ENCODE measurements around the gene FKBP8.

Gene FKBP8

DNA sequence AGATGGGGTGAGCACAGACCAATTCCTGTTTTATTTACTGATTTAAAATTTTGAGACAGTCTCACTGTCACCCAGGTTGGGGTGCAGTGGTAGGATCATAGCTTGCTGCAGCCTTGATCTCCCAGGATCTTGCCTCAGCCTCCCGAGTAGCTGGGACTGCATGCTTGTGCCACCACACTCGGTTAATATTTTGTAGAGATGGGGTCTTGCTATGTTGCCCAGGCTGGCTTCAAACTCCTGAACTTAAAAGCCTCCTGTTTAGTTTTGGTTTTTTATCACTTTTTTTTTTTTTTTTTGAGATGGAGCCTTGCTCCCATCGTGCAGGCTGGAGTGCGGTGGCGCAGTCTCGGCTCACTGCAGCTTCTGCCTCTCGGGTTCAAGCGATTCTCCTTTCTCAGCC is 33.0 kb upstream of the FKBP8 start:
- Mint-ChIP-seq H3K9me3 (no peaks in the 10 kb centered on the region), H3K27me3 (no peaks in the 10 kb centered on the region), H3K4me1 (peaks cover 20 to 33% of the 10 kb centered on the region in 2 donors), H3K4me3 (no peak overlapping the region), H3K36me3 (peaks cover 40 to 59% of the 10 kb centered on the region in 2 donors), H3K27ac (peak overlapping the region; percentile 4)
- ATAC-seq (replicated peaks) (no peak), DNase-seq (no peak)

- ATAC-seq (replicated peaks), result no peak
- Mint-ChIP-seq H3K27ac (no peak overlapping the region), H3K4me3 (no peak overlapping the region), H3K36me3 (peaks cover 43 to 61% of the 10 kb centered on the region in 2 donors), H3K4me1 (peaks cover 22 to 36% of the 10 kb centered on the region in 2 donors), H3K27me3 (no peaks in the 10 kb centered on the region), H3K9me3 (no peaks in the 10 kb centered on the region)
- no peak for DNase-seq
Measured at GRCh38 chr19:18574691-18575291, 31.4 kb upstream of the FKBP8 start.

GRCh38 chr19:18571564-18572344 is 28.4 kb upstream of the FKBP8 start, which contains the start of gene UBA52:
UBA52 (plus strand) TSS chr19:18571857; CDS start chr19:18573301, 1,444 bp downstream.
- ATAC-seq (replicated peaks), result peak; percentile 96
- H3K36me3 Mint-ChIP-seq, result peaks cover 60 to 69% of the 10 kb centered on the region in 2 donors
- peaks cover 22 to 36% of the 10 kb centered on the region in 2 donors for H3K4me1 Mint-ChIP-seq

DNA sequence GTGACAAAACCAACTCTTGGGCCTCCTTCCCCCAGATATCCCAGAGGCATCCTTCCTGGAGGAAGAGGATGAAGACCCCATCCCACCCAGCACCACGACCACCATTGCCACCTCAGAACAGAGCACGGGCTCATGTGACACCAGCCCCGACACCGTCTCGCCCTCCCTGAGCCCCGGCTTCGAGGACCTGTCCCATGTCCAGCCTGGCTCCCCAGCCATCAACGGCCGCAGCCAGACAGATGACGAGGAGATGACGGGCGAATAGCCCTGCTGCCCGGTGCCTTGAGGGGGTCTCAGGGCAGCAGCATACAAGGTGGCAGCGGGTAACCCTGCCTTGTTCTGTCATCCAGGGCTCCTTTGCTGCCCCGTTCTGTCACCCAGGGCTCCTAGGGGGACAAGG is 25.0 kb upstream of the FKBP8 start:
- no peak for DNase-seq
- ATAC-seq (replicated peaks), result no peak
- Mint-ChIP-seq H3K27me3 (no peaks in the 10 kb centered on the region), H3K27ac (no peak overlapping the region), H3K9me3 (no peaks in the 10 kb centered on the region), H3K4me1 (peaks cover 11 to 19% of the 10 kb centered on the region in 2 donors), H3K36me3 (peaks cover 65 to 68% of the 10 kb centered on the region in 2 donors), H3K4me3 (no peak overlapping the region)

More at GRCh38 chr19:18571564-18572344, 28.4 kb upstream of the FKBP8 start, which contains the start of gene UBA52:
- peak; percentile 99 for DNase-seq
- peak within 1 kb of the TSS; percentile 93 to 95 for H3K4me3 Mint-ChIP-seq
- no peaks in the 10 kb centered on the region for H3K27me3 Mint-ChIP-seq
- peak within 1 kb of the TSS; percentile 99 for H3K27ac Mint-ChIP-seq
- no peaks in the 10 kb centered on the region for H3K9me3 Mint-ChIP-seq

GRCh38 chr19:18566953-18567352 is 23.6 kb upstream of the FKBP8 start:
- no peak for ATAC-seq (replicated peaks)
- DNase-seq, result no peak
- Mint-ChIP-seq H3K9me3 (no peaks in the 10 kb centered on the region), H3K4me1 (peaks cover 3 to 7% of the 10 kb centered on the region in 2 donors), H3K4me3 (no peak overlapping the region), H3K36me3 (peaks cover 59 to 61% of the 10 kb centered on the region in 2 donors), H3K27ac (no peak overlapping the region), H3K27me3 (no peaks in the 10 kb centered on the region)

DNA sequence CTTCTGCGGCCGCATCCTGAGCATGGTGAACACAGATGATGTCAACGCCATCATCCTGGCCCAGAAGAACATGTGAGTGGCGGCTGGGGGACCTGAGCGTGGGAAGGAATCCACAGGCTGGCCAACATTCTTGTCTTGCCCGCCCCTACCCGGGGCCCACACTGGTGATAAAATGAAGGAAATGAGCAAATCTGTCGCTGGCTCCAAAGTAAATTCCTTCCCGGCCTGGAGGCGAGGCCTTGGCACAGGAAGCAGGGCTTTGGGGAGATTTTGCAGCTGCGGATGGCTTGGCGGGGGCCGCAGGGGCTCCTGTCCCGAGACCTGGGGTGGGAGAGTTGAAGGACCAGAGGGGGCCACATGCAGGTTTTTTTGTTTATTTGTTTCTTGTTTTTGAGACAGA is 18.7 kb upstream of the FKBP8 start:
- no peak overlapping the region for H3K27ac Mint-ChIP-seq
- no peak for ATAC-seq (replicated peaks)
- H3K4me3 Mint-ChIP-seq, result no peak overlapping the region
- H3K9me3 Mint-ChIP-seq, result no peaks in the 10 kb centered on the region
- DNase-seq, result no peak
- H3K27me3 Mint-ChIP-seq, result no peaks in the 10 kb centered on the region
- peaks cover 36 to 45% of the 10 kb centered on the region in 2 donors for H3K36me3 Mint-ChIP-seq
- H3K4me1 Mint-ChIP-seq, result peaks cover 9 to 29% of the 10 kb centered on the region in 2 donors

DNA sequence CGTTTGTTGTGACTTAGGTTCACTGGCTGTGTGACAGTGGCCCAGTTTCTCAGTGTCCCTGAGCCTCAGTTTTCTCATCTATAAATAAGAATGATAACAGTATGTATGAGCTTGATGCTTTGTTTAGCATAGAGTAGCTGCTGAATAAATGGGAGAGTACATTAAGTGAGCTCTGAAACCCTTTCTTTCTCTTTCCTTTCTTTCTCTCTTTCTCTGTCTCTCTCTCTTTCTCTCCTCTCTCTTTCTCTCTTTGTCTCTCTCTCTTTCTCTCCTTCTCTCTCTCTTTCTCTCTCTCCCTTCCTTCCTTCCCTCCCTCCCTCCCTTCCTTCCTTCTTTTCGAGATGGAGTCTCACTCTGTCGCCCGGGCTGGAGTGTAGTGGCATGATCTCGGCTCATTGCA is 16.3 kb upstream of the FKBP8 start:
- H3K9me3 Mint-ChIP-seq, result no peaks in the 10 kb centered on the region
- peaks cover 22 to 32% of the 10 kb centered on the region in 2 donors for H3K36me3 Mint-ChIP-seq
- DNase-seq (no peak), ATAC-seq (replicated peaks) (no peak)
- peaks cover 9 to 29% of the 10 kb centered on the region in 2 donors for H3K4me1 Mint-ChIP-seq
- peak overlapping the region; percentile 69 for H3K27ac Mint-ChIP-seq
- peak overlapping the region in 1 of 2 donors; percentile 89 for H3K4me3 Mint-ChIP-seq
- no peaks in the 10 kb centered on the region for H3K27me3 Mint-ChIP-seq

DNA sequence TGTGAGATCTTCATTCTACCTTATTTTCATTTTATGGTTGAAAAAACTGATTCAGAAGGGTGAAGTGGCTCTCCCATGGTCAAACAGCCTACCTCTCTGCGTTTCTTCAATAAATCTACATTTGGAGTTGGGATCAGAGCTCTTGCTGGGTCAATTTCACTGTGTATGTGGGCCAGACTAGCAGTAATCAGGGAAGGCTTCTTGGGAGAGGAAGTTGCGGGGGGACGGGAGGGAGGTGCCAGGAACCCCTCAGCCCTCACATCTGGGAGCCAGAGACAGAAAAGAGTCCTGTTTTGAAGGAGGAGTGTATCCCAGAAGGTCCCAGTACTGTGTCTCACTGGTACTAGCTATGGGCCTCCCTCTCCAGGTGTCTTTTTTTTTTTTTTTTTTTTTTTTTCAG is 15.2 kb upstream of the FKBP8 start:
- H3K27ac Mint-ChIP-seq, result peak overlapping the region; percentile 96
- no peaks in the 10 kb centered on the region for H3K27me3 Mint-ChIP-seq
- ATAC-seq (replicated peaks), result no peak
- no peaks in the 10 kb centered on the region for H3K9me3 Mint-ChIP-seq
- H3K4me3 Mint-ChIP-seq, result peak overlapping the region; percentile 89 to 90
- DNase-seq, result no peak
- peaks cover 11 to 23% of the 10 kb centered on the region in 2 donors for H3K36me3 Mint-ChIP-seq
- H3K4me1 Mint-ChIP-seq, result peaks cover 9 to 29% of the 10 kb centered on the region in 2 donors

DNA sequence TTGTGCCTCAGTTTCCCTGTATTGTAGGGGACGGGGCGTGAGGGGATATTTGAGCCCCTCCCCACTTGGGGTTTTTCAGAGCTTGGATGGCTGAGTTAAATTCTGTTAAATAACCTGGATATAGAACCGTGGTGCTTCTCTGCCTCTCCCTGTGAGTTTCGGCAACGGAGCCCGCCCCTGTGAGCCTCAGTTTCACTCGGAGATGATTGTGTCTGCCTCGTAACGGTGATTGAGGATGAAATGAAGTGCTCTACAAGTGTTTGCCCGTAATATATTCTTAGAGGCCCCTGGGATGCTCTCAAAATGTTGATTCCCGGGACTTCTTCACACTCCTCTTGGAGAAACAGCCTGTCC is 14.8 kb upstream of the FKBP8 start:
- H3K27ac Mint-ChIP-seq, result peak overlapping the region; percentile 96
- peak in 1 of 2 donors; percentile 4 for ATAC-seq (replicated peaks)
- H3K27me3 Mint-ChIP-seq, result no peaks in the 10 kb centered on the region
- no peak for DNase-seq
- H3K9me3 Mint-ChIP-seq, result no peaks in the 10 kb centered on the region
- peaks cover 9 to 20% of the 10 kb centered on the region in 2 donors for H3K36me3 Mint-ChIP-seq
- peak overlapping the region; percentile 89 to 90 for H3K4me3 Mint-ChIP-seq
- H3K4me1 Mint-ChIP-seq, result peaks cover 9 to 29% of the 10 kb centered on the region in 2 donors

DNA sequence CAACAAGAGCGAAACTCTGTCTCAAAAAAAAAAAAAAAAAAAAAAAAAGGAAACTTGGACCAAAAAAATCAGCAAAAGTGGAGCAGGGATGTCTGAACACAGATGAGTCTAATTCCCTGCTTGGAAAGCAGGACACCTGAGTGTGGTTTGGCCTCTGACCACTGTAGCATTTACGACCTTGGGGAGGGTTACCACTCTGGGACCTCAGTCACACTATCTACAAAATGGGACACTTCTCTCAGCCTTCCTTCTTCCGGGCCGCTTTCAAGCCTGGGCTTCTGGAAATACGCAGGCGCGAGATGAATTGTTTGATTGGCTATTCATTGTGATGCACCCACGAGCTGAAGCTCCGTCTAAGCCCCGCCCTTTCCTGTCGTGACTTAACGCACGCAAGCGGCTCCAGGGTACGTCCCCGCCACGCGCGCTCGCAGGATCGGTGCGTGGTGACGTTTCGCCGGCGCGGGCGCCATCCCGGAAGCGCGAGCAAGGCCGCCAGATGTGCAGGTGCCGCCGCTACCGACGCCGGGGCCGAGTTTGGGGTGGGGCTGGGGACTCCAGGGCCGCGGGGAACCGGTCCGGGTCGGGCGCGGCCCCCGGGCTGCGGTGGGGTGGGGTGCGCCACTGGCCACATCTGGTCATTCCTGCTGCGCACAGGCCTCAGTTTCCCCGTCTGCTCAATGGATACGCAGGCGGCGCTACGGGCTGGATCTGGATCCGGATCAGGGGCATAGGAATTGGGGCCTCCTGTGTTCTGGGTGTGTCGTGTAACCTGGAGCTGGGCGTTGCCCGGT is 14.2 kb upstream of the FKBP8 start, which contains the start of gene KXD1:
Gene KXD1, plus strand, starts transcription at position 460 of the 791 bp plus-strand sequence. CDS start 4,187 bp downstream, outside the sequence.
- Mint-ChIP-seq H3K9me3 (no peaks in the 10 kb centered on the region), H3K27me3 (no peaks in the 10 kb centered on the region), H3K4me1 (peaks cover 9 to 29% of the 10 kb centered on the region in 2 donors), H3K27ac (peak within 1 kb of the TSS; percentile 96), H3K4me3 (peak within 1 kb of the TSS; percentile 89 to 90), H3K36me3 (peaks cover 6 to 17% of the 10 kb centered on the region in 2 donors)
- DNase-seq, result peak; percentile 98
- ATAC-seq (replicated peaks), result peak; percentile 98 to 99

DNA sequence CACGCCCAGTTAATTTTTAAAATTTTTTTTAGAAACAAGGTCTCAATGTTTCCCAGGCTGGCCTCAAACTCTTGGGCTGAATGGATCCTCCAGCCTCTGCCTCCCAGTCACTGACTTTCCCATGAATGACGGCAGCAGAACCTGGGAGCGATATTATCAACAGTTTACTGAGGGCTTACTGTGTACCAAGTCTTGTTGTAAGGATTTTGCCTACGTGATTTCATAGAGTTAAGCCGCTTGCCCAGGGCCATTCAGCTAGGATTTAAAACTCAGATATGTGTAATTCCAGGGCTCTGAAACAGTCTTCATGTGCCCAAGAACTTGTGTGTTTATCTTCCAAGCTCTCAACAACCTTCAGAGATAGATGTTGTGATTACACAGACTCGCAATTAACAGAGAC is 8.3 kb upstream of the FKBP8 start:
- no peak for ATAC-seq (replicated peaks)
- Mint-ChIP-seq H3K4me3 (no peak overlapping the region), H3K27me3 (no peaks in the 10 kb centered on the region), H3K27ac (no peak overlapping the region), H3K36me3 (no peaks in the 10 kb centered on the region), H3K4me1 (no peaks in the 10 kb centered on the region), H3K9me3 (no peaks in the 10 kb centered on the region)
- DNase-seq, result no peak

- no peaks in the 10 kb centered on the region for H3K9me3 Mint-ChIP-seq
- peaks cover 17 to 33% of the 10 kb centered on the region in 2 donors for H3K4me1 Mint-ChIP-seq
- ATAC-seq (replicated peaks) (peak; percentile 88 to 92), DNase-seq (peak; percentile 77)
- peaks cover 8 to 19% of the 10 kb centered on the region in 2 donors for H3K36me3 Mint-ChIP-seq
- peak overlapping the region; percentile 88 to 93 for H3K4me3 Mint-ChIP-seq
- no peaks in the 10 kb centered on the region for H3K27me3 Mint-ChIP-seq
- H3K27ac Mint-ChIP-seq, result peak overlapping the region; percentile 99
Measured at GRCh38 chr19:18543814-18544475, 572 bp upstream of the FKBP8 start.

- H3K4me3 Mint-ChIP-seq, result peak overlapping the region; percentile 88 to 90
- H3K27ac Mint-ChIP-seq, result peak overlapping the region; percentile 86
- no peaks in the 10 kb centered on the region for H3K9me3 Mint-ChIP-seq
- DNase-seq (no peak), ATAC-seq (replicated peaks) (no peak)
- peaks cover 17 to 33% of the 10 kb centered on the region in 2 donors for H3K4me1 Mint-ChIP-seq
- peaks cover 15 to 28% of the 10 kb centered on the region in 2 donors for H3K36me3 Mint-ChIP-seq
- H3K27me3 Mint-ChIP-seq, result no peaks in the 10 kb centered on the region
Measured at GRCh38 chr19:18541992-18542940, 1.1 kb downstream of the FKBP8 start.

Measured in stimulated activated naive B cell treated with anti-CD40 and anti-IgM and Interleukin-4, amounts not matched to agents 10 μg/mL and 1 μg/mL and 100 μg/mL, for 72 hours (primary cell).